Calu3 (cell line): Measurements from ENCODE around the gene OPRM1. TPM values are rescaled to one million over a fixed set of nuclear protein-coding genes. Genes with fewer than 3 reads are reported as not detected.

ENCODE experiments used
- BruUV-seq: library from RNA; stranded (reverse); fragments of 400-500 nt; replicated peaks from 2 replicates; lab custom pipeline; 2021; lab: Mats Ljungman, UMichigan
- CTCF ChIA-PET: fragments of 300-600 bp; sonication (Branson Sonifier 250); formaldehyde crosslinking; loops from one replicate; lab custom pipeline; 2022; ENCODE audit warnings: antibody characterized with exemption; lab: Charles Lee
- DNase-seq: peaks from one replicate; pipeline ENCODE4 v3.0.0; 2022
- H3K27ac Mint-ChIP-seq: one replicate; pipeline ENCODE4 v1.8.0; 2022; ENCODE audit warnings: mixed read lengths; ENCODE audit not compliant: unreplicated experiment
- H3K27me3 Mint-ChIP-seq: one replicate; pipeline ENCODE4 v1.8.0; 2022; ENCODE audit warnings: mixed read lengths; ENCODE audit not compliant: unreplicated experiment
- H3K36me3 Mint-ChIP-seq: one replicate; pipeline ENCODE4 v1.8.0; 2022; ENCODE audit warnings: mild to moderate bottlenecking, moderate library complexity, mixed read lengths; ENCODE audit not compliant: insufficient read depth, unreplicated experiment
- H3K4me1 Mint-ChIP-seq: one replicate; pipeline ENCODE4 v1.8.0; 2022; ENCODE audit warnings: mild to moderate bottlenecking, low read depth, mixed read lengths; ENCODE audit not compliant: unreplicated experiment
- H3K4me3 Mint-ChIP-seq: one replicate; pipeline ENCODE4 v1.8.0; 2022; ENCODE audit warnings: mild to moderate bottlenecking, low read depth, moderate library complexity, mixed read lengths; ENCODE audit not compliant: unreplicated experiment
- H3K9me3 Mint-ChIP-seq: one replicate; pipeline ENCODE4 v1.8.0; 2022; ENCODE audit warnings: low read depth, mixed read lengths; ENCODE audit not compliant: unreplicated experiment
- intact Hi-C: fragments of 100-400 bp; cut with micrococcal nuclease; formaldehyde crosslinking; loops from one replicate; pipeline ENCODE4 v1.10.0; 2022; ENCODE audit not compliant: unreplicated experiment
- total RNA-seq: library from RNA; stranded (reverse); gene quantifications from 2 replicates; pipeline ENCODE4 v1.2.3, GENCODE V29; 2022
- TF ChIP-seq, protein P1 (sequence below): fragments of 200-600 bp; IDR thresholded peaks from one replicate; pipeline ENCODE4 v1.8.0; 2022; ENCODE audit warnings: antibody characterized with exemption; ENCODE audit not compliant: unreplicated experiment

Gene OPRM1
- total RNA-seq, 1 experiment from 2014 or later = not detected

DNA sequence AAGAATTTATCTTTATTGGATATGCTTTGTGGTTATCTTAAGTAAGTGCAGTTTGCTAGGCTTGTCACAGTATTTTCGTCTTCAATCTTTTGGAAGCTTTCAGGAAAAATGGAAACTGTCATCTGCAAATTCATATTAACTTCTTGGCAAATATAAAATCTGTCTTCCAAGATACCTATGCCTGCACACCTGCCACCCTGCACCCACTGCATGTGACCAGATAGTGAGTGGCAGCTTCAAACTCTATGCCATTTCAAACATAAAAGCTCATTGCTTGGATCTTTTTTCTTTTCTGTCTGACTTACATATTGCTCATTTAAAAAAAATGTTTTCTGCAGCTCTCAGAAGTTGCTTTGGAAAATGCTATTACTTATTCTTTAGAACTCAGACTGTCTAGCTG, 14.1 kb downstream of the OPRM1 start:
- no peak for DNase-seq
- H3K9me3 Mint-ChIP-seq = no peaks in the 10 kb centered on the region
- TF ChIP-seq, protein P1, sequence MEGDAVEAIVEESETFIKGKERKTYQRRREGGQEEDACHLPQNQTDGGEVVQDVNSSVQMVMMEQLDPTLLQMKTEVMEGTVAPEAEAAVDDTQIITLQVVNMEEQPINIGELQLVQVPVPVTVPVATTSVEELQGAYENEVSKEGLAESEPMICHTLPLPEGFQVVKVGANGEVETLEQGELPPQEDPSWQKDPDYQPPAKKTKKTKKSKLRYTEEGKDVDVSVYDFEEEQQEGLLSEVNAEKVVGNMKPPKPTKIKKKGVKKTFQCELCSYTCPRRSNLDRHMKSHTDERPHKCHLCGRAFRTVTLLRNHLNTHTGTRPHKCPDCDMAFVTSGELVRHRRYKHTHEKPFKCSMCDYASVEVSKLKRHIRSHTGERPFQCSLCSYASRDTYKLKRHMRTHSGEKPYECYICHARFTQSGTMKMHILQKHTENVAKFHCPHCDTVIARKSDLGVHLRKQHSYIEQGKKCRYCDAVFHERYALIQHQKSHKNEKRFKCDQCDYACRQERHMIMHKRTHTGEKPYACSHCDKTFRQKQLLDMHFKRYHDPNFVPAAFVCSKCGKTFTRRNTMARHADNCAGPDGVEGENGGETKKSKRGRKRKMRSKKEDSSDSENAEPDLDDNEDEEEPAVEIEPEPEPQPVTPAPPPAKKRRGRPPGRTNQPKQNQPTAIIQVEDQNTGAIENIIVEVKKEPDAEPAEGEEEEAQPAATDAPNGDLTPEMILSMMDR = no peak
- CTCF ChIA-PET = no interaction called here
- no peak overlapping the region for H3K27ac Mint-ChIP-seq
- no TSS peak for BruUV-seq
- intact Hi-C loops = no loop called here
- H3K36me3 Mint-ChIP-seq = no peaks in the 10 kb centered on the region
- no peaks in the 10 kb centered on the region for H3K4me1 Mint-ChIP-seq
- H3K4me3 Mint-ChIP-seq = no peak overlapping the region
- H3K27me3 Mint-ChIP-seq = no peaks in the 10 kb centered on the region

DNA sequence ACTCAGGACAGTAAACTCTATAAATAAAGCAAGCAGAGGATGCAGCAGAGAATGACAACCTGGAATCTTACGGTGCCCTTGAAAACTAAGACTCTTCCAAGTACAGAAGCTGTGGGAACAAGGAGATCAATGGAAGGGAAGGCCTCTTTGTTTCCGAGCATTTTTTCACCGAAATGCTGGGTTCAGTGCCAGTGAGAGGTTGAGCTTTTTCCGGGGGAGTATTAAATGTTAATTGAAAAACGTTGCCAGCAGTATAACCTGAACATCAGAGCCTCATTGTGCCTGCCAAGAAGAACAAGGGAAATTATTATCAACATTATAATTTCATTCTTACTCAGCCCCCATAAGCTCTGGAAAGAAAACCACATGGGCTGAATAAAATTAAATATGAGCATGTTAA, 17.5 kb downstream of the OPRM1 start:
- H3K27me3 Mint-ChIP-seq = no peaks in the 10 kb centered on the region
- H3K36me3 Mint-ChIP-seq = no peaks in the 10 kb centered on the region
- intact Hi-C loops = no loop called here
- no peak overlapping the region for H3K27ac Mint-ChIP-seq
- no peak overlapping the region for H3K4me3 Mint-ChIP-seq
- CTCF ChIA-PET = no interaction called here
- TF ChIP-seq, protein P1 = no peak
- H3K9me3 Mint-ChIP-seq = no peaks in the 10 kb centered on the region
- no peaks in the 10 kb centered on the region for H3K4me1 Mint-ChIP-seq
- DNase-seq = no peak
- BruUV-seq = no TSS peak

DNA sequence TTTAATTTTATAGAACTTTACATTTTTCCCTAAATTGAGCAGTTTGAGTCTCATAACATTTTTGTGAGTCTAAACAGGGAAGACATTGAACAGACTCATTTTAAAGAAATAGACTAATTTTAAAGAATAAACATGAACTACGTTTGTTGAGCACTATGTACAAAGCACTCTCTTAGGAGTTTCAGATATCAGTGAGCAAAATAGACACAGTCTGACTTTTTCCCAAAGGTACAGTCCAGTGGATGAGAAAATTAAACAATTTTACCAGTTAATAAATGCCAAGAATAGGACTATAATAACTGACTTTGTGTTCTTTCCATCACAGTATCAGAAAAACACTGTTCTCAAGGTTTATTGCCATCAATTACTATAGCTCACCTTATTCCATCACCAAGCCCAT, 18.1 kb downstream of the OPRM1 start:
- no peaks in the 10 kb centered on the region for H3K27me3 Mint-ChIP-seq

GRCh38 chr6:154058963-154059680, 20.1 kb downstream of the OPRM1 start:
- Mint-ChIP-seq H3K27ac (no peak overlapping the region), H3K36me3 (no peaks in the 10 kb centered on the region), H3K9me3 (no peaks in the 10 kb centered on the region), H3K27me3 (no peaks in the 10 kb centered on the region), H3K4me1 (no peaks in the 10 kb centered on the region), H3K4me3 (no peak overlapping the region)
- CTCF ChIA-PET = no interaction called here
- intact Hi-C loops = no loop called here
- no peak for DNase-seq
- no TSS peak for BruUV-seq
- TF ChIP-seq, protein P1 = no peak

More for the DNA sequence above, 18.1 kb downstream of the OPRM1 start:
- H3K4me1 Mint-ChIP-seq = no peaks in the 10 kb centered on the region
- CTCF ChIA-PET = no interaction called here
- no peaks in the 10 kb centered on the region for H3K9me3 Mint-ChIP-seq
- H3K27ac Mint-ChIP-seq = no peak overlapping the region
- BruUV-seq = no TSS peak
- intact Hi-C loops = no loop called here
- DNase-seq = no peak
- H3K36me3 Mint-ChIP-seq = no peaks in the 10 kb centered on the region
- TF ChIP-seq, protein P1 = no peak
- H3K4me3 Mint-ChIP-seq = no peak overlapping the region
